Upper lobe of left lung (tissue), 4 donors: ENCODE results near the gene DMTF1.

Experiments used
- CTCF ChIP-seq, 6 experiments: fragments of 450-650 bp in 4 of 6; fragments of 200-600 bp in 2 of 6; sonication (generic) in 2 of 6; IDR thresholded peaks; one replicate each; pipeline ENCODE4 v1.5.1; 2016 to 2019; ENCODE audit warnings: antibody characterized with exemption in 6 of 6
- EP300 ChIP-seq, 4 donors: sonication (generic); formaldehyde crosslinking; IDR thresholded peaks; one replicate each; pipeline ENCODE4 v1.5.1; 2017; ENCODE audit warnings: antibody characterized with exemption in 4 of 4, control low read depth in 2 of 4
- POLR2A ChIP-seq, 4 donors: fragments of 450-650 bp; IDR thresholded peaks; one replicate each; pipeline ENCODE4 v1.5.1; 2016 to 2017; ENCODE audit warnings: antibody characterized with exemption in 4 of 4, mild to moderate bottlenecking in 2 of 4
- POLR2AphosphoS5 ChIP-seq, 2 donors: sonication (generic); formaldehyde crosslinking; IDR thresholded peaks; one replicate each; pipeline ENCODE4 v1.5.1; 2017; ENCODE audit warnings: antibody characterized with exemption in 2 of 2

GRCh38 chr7:87131771-87132170 lies 20.5 kb upstream of the DMTF1 start:
- no peak for TF ChIP-seq CTCF (IDR thresholded peaks at IDR 0.05)
- TF ChIP-seq POLR2A (IDR thresholded peaks at IDR 0.05): no peak
- TF ChIP-seq POLR2AphosphoS5 (IDR thresholded peaks at IDR 0.05): no peak
- no peak for TF ChIP-seq EP300 (IDR thresholded peaks at IDR 0.05)
